Measurements from ENCODE around the gene EDARADD. TPM values are rescaled to one million over a fixed set of nuclear protein-coding genes. Genes with fewer than 3 reads are reported as not detected.

EDARADD gene
- total and polyA plus RNA-seq, 2 of the 13 experiments (the other 11 are each of a cell fraction or from before 2014, with no cell fraction given) = 0.03 TPM; not detected in 1

DNA sequence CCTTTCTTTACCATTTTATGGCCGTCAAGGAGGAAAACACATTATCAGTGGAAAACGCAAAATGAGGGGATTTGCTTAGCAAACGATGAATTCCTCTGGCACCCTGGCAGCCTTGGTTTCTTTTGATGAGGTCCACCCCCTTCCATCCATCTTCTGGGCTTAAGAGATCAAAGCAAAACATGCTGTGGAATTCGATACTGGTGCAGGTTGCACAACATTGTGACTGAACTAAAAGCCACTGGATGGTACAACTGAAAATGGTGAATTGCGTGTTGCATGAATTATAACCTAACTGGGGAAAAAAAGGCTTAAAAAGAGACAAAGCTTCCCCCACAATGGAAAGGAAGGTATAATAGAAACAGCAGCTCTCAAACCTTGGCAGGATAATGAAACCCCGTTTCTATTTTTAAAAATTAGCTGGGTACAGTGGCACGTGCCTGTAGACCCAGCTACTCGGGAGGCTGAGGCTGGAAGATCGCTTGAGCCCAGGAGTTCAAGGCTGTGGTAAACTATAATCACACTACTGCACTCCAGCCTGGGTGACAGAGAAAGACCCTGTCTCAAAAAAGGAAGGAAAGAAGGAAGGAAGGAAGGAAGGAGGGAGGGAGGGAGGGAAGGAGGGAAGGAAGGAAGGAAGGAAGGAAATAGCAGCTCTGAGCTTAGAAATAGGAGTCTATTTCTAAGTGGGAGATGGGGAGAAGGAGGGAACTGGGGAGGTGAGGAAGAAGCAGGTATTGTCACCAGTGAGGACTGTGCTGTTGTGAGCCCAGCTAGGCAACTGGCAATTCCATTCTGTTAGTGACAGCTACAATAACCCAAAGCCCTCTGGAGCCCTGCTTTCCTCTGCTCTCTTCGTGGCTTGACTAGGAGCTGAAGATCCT is 100.7 kb downstream of the EDARADD start (continued):
- TF ChIP-seq PITX1 (CRISPR knock-in tag; IDR thresholded peaks at IDR 0.05) = peak; percentile 99
- TF ChIP-seq EED (CRISPR knock-in tag; IDR thresholded peaks at IDR 0.05) = no peak
- TF ChIP-seq ZZZ3 (CRISPR knock-in tag; IDR thresholded peaks at IDR 0.05; ENCODE audit: borderline replicate concordance) = no peak
- TF ChIP-seq NAIF1 (CRISPR knock-in tag; IDR thresholded peaks at IDR 0.05; ENCODE audit: borderline replicate concordance) = peak; percentile 29; the same call in 1 of the 2 replicates
- no peak for TF ChIP-seq CENPT (CRISPR knock-in tag; IDR thresholded peaks at IDR 0.05; ENCODE audit: low read depth)
- no peak for TF ChIP-seq NONO (IDR thresholded peaks at IDR 0.05)
- TF ChIP-seq NONO (CRISPR knock-in tag; conservative IDR thresholded peaks at IDR 0.05) = no peak
- TF ChIP-seq, protein P1, sequence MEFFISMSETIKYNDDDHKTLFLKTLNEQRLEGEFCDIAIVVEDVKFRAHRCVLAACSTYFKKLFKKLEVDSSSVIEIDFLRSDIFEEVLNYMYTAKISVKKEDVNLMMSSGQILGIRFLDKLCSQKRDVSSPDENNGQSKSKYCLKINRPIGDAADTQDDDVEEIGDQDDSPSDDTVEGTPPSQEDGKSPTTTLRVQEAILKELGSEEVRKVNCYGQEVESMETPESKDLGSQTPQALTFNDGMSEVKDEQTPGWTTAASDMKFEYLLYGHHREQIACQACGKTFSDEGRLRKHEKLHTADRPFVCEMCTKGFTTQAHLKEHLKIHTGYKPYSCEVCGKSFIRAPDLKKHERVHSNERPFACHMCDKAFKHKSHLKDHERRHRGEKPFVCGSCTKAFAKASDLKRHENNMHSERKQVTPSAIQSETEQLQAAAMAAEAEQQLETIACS (CRISPR knock-in tag; IDR thresholded peaks at IDR 0.05) = no peak
- TF ChIP-seq, protein P2, sequence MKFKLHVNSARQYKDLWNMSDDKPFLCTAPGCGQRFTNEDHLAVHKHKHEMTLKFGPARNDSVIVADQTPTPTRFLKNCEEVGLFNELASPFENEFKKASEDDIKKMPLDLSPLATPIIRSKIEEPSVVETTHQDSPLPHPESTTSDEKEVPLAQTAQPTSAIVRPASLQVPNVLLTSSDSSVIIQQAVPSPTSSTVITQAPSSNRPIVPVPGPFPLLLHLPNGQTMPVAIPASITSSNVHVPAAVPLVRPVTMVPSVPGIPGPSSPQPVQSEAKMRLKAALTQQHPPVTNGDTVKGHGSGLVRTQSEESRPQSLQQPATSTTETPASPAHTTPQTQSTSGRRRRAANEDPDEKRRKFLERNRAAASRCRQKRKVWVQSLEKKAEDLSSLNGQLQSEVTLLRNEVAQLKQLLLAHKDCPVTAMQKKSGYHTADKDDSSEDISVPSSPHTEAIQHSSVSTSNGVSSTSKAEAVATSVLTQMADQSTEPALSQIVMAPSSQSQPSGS (CRISPR knock-in tag; IDR thresholded peaks at IDR 0.05) = peak; percentile 41; the same call in 1 of the 2 replicates
- no peak for TF ChIP-seq ZNF543 (CRISPR knock-in tag; IDR thresholded peaks at IDR 0.05)
- peak; percentile 9 for TF ChIP-seq CCAR2 (optimal IDR thresholded peaks at IDR 0.05; ENCODE audit: low read depth, low read length)
- TF ChIP-seq SOX6 (IDR thresholded peaks at IDR 0.05) = no peak
- peak; percentile 81; the same call in 1 of the 2 replicates for TF ChIP-seq SOX6 (CRISPR knock-in tag; IDR thresholded peaks at IDR 0.05)
- TF ChIP-seq, protein P3, sequence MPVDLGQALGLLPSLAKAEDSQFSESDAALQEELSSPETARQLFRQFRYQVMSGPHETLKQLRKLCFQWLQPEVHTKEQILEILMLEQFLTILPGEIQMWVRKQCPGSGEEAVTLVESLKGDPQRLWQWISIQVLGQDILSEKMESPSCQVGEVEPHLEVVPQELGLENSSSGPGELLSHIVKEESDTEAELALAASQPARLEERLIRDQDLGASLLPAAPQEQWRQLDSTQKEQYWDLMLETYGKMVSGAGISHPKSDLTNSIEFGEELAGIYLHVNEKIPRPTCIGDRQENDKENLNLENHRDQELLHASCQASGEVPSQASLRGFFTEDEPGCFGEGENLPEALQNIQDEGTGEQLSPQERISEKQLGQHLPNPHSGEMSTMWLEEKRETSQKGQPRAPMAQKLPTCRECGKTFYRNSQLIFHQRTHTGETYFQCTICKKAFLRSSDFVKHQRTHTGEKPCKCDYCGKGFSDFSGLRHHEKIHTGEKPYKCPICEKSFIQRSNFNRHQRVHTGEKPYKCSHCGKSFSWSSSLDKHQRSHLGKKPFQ (CRISPR knock-in tag; IDR thresholded peaks at IDR 0.05; ENCODE audit: insufficient replicate concordance) = no peak
- TF ChIP-seq ZNF773 (CRISPR knock-in tag; IDR thresholded peaks at IDR 0.05; ENCODE audit: borderline replicate concordance) = no peak
- 0 out of 2 replicates have a peak, but pooled peaks have one; percentile 7 for TF ChIP-seq ZNF589 (CRISPR knock-in tag; conservative IDR thresholded peaks at IDR 0.05)
- TF ChIP-seq, protein P4, sequence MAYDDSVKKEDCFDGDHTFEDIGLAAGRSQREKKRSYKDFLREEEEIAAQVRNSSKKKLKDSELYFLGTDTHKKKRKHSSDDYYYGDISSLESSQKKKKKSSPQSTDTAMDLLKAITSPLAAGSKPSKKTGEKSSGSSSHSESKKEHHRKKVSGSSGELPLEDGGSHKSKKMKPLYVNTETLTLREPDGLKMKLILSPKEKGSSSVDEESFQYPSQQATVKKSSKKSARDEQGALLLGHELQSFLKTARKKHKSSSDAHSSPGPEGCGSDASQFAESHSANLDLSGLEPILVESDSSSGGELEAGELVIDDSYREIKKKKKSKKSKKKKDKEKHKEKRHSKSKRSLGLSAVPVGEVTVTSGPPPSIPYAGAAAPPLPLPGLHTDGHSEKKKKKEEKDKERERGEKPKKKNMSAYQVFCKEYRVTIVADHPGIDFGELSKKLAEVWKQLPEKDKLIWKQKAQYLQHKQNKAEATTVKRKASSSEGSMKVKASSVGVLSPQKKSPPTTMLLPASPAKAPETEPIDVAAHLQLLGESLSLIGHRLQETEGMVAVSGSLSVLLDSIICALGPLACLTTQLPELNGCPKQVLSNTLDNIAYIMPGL (CRISPR knock-in tag; IDR thresholded peaks at IDR 0.05; ENCODE audit: borderline replicate concordance in 1 of 2, low read depth in 1 of 2) = no peak
- TF ChIP-seq, protein P5, sequence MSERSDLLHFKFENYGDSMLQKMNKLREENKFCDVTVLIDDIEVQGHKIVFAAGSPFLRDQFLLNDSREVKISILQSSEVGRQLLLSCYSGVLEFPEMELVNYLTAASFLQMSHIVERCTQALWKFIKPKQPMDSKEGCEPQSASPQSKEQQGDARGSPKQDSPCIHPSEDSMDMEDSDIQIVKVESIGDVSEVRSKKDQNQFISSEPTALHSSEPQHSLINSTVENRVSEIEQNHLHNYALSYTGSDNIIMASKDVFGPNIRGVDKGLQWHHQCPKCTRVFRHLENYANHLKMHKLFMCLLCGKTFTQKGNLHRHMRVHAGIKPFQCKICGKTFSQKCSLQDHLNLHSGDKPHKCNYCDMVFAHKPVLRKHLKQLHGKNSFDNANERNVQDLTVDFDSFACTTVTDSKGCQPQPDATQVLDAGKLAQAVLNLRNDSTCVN (CRISPR knock-in tag; IDR thresholded peaks at IDR 0.05; ENCODE audit: borderline replicate concordance) = no peak
- TF ChIP-seq MED13 (CRISPR knock-in tag; IDR thresholded peaks at IDR 0.05) = no peak
- TF ChIP-seq XBP1 (CRISPR knock-in tag; IDR thresholded peaks at IDR 0.05) = no peak
- no peak for TF ChIP-seq ZNF83 (CRISPR knock-in tag; IDR thresholded peaks at IDR 0.05; ENCODE audit: borderline replicate concordance)

Data from HepG2 (cell line).